ENCODE data around the gene FGD4.

GRCh38 chr12:32586390-32586789 is 187.0 kb downstream of the FGD4 start:
- TF ChIP-seq FOXP2 (optimal IDR thresholded peaks at IDR 0.05; ENCODE audit: control extremely low read depth, extremely low read length, insufficient read depth) = no peak
- TF ChIP-seq POLR2AphosphoS5 (IDR thresholded peaks at IDR 0.05; ENCODE audit: borderline replicate concordance, low read depth, low read length) = no peak
- TF ChIP-seq EZH2 (IDR thresholded peaks at IDR 0.05) = no peak
